Neural crest cell (in vitro differentiated cells): ENCODE results near the gene GAS1. TPM values are rescaled to one million over a fixed set of nuclear protein-coding genes. Genes with fewer than 3 reads are reported as not detected.

ENCODE experiments used
- DNase-seq: peaks from one replicate; pipeline ENCODE4 v3.0.0; 2021; ENCODE audit warnings: low read depth, mixed read lengths, low spot score
- H3K27ac Mint-ChIP-seq: one replicate; pipeline ENCODE4 v1.8.0; 2021; ENCODE audit warnings: mild to moderate bottlenecking, mixed read lengths; ENCODE audit not compliant: unreplicated experiment
- H3K27me3 Mint-ChIP-seq: 2 replicates; pipeline ENCODE4 v1.8.0; 2021; ENCODE audit warnings: low read depth, mild to moderate bottlenecking, mixed read lengths
- H3K36me3 Mint-ChIP-seq: 2 replicates; pipeline ENCODE4 v1.8.0; 2021; ENCODE audit warnings: low read depth, mild to moderate bottlenecking, mixed read lengths
- H3K4me1 Mint-ChIP-seq: 2 replicates; pipeline ENCODE4 v1.8.0; 2021; ENCODE audit warnings: mixed read lengths
- H3K4me3 Mint-ChIP-seq: one replicate; pipeline ENCODE4 v1.8.0; 2021; ENCODE audit warnings: mild to moderate bottlenecking, mixed read lengths
- H3K9me3 Mint-ChIP-seq: 2 replicates; pipeline ENCODE4 v1.8.0; 2021; ENCODE audit warnings: mixed read lengths
- total RNA-seq: library from RNA; stranded (reverse); gene quantifications from 2 replicates; pipeline ENCODE4 v1.2.1, GENCODE V29; 2021
- TF ChIP-seq, protein P1 (sequence below): fragments of 200-600 bp; sonication (generic); conservative IDR thresholded peaks from 2 replicates; pipeline ENCODE4 v1.5.0; 2021; ENCODE audit warnings: antibody characterized with exemption, mild to moderate bottlenecking

GAS1 gene
- total RNA-seq, 1 donor from 2014 or later: 24.6 TPM

DNA sequence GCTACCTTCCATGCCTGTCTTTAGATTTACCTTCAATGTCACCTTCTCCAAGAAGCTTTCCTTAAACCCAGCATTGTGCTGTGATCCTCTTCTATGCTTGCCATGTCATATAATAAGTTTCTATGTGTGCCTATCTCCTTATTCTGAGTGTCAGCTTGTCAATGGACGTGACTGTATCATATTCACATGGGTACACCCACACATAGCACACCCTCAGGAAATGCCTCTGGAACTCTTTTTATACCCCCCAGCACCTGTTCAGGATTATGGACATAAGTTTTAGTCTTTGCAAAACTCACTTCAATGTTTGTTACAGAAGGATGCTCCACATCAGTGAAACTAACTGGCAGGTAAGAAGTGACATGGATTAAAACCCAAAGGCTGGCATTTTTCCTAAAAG lies 7.4 kb downstream of the GAS1 start:
- no peak for DNase-seq
- H3K27ac Mint-ChIP-seq: no peak overlapping the region
- H3K4me3 Mint-ChIP-seq: no peak overlapping the region
- peaks cover 56% of the 10 kb centered on the region for H3K4me1 Mint-ChIP-seq
- no peaks in the 10 kb centered on the region for H3K36me3 Mint-ChIP-seq
- H3K9me3 Mint-ChIP-seq: no peaks in the 10 kb centered on the region
- H3K27me3 Mint-ChIP-seq: peaks cover 15% of the 10 kb centered on the region
- TF ChIP-seq, protein P1, sequence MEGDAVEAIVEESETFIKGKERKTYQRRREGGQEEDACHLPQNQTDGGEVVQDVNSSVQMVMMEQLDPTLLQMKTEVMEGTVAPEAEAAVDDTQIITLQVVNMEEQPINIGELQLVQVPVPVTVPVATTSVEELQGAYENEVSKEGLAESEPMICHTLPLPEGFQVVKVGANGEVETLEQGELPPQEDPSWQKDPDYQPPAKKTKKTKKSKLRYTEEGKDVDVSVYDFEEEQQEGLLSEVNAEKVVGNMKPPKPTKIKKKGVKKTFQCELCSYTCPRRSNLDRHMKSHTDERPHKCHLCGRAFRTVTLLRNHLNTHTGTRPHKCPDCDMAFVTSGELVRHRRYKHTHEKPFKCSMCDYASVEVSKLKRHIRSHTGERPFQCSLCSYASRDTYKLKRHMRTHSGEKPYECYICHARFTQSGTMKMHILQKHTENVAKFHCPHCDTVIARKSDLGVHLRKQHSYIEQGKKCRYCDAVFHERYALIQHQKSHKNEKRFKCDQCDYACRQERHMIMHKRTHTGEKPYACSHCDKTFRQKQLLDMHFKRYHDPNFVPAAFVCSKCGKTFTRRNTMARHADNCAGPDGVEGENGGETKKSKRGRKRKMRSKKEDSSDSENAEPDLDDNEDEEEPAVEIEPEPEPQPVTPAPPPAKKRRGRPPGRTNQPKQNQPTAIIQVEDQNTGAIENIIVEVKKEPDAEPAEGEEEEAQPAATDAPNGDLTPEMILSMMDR: no peak

DNA sequence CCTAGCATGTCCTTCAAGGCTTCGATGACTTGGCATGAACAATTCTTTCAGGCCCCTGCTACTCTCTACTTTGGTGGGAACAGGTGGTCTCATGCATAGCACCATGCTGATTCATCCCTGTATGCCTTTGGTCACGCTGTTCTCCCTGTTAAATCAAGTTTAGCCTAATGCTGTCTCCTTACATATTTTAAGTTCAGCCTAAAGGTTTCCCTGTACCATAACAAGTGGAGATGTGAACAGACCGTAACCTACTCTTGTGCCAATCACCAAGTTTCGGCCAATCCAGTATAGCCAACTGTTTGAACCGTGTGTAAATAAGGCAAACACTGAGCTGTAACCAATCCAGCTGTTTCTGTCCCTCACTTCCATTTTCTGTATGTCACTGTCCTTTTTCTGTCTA lies 8.0 kb downstream of the GAS1 start:
- DNase-seq: no peak
- Mint-ChIP-seq H3K27ac (no peak overlapping the region), H3K4me1 (peaks cover 51% of the 10 kb centered on the region), H3K9me3 (no peaks in the 10 kb centered on the region), H3K36me3 (no peaks in the 10 kb centered on the region), H3K4me3 (no peak overlapping the region), H3K27me3 (peaks cover 15% of the 10 kb centered on the region)
- TF ChIP-seq, protein P1: no peak

DNA sequence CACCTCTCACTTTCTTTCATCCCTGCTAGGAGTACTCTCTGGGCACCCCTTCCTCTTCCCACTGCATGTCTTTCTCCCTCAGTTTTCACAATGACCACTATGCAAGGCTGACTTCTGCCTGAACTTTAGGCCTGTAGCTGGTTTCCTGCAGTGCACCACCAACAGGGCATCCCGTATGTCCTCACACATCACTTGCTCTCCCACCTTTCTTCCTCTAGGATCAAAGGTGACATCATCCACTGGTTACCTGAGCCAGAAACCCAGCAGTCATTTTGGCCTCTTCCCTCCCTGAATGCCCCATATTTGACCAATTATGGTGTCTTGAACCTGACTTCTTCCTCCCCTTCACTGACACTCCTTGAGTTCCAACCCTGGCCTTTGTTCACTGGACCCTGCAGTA lies 8.5 kb downstream of the GAS1 start:
- peaks cover 13% of the 10 kb centered on the region for H3K27me3 Mint-ChIP-seq
- no peak overlapping the region for H3K27ac Mint-ChIP-seq
- H3K4me1 Mint-ChIP-seq: peaks cover 46% of the 10 kb centered on the region
- H3K9me3 Mint-ChIP-seq: no peaks in the 10 kb centered on the region
- no peak for DNase-seq
- H3K4me3 Mint-ChIP-seq: no peak overlapping the region
- TF ChIP-seq, protein P1: no peak
- no peaks in the 10 kb centered on the region for H3K36me3 Mint-ChIP-seq

DNA sequence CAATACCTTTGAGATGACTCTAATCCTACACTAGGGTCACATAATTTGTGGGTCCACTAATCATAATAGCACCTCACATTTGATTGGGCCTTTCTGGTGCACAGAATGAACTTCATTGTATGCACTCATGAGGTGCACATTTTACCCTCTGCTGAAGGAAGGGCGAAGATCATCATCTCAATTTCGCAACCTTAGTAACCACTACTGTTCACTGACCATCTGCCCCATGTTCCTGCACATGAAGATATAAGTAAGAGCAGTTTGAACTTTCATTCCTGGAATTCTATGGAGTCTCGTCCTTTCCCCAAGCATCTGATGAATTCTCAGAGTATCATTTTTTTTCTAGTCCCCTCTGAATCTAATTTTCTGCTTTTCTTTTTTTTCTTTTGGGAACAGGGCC lies 21.2 kb downstream of the GAS1 start:
- no peaks in the 10 kb centered on the region for H3K27me3 Mint-ChIP-seq
- TF ChIP-seq, protein P1: no peak
- DNase-seq: no peak
- H3K4me3 Mint-ChIP-seq: no peak overlapping the region
- H3K36me3 Mint-ChIP-seq: peaks cover 4% of the 10 kb centered on the region
- peaks cover 7% of the 10 kb centered on the region for H3K4me1 Mint-ChIP-seq
- H3K9me3 Mint-ChIP-seq: peaks cover 7% of the 10 kb centered on the region
- H3K27ac Mint-ChIP-seq: no peak overlapping the region

DNA sequence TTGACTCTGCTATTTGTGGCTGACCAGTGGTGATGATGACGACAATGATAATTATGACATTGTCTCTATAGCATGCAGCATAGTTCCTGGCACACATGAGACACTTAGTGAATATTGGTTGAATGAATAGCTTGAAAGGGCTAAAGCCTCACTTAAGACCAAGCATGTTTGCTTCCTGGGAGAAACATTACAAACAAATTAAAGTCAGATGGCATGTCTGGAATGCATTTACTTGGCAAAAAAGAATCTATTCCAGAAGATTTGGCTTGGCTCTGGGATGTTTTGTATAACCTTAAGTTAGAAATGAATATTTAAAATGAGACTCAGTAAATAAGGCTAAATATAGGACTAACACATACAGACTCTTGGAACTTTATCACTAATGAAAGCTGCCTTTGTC lies 21.6 kb downstream of the GAS1 start:
- Mint-ChIP-seq H3K4me1 (peaks cover 7% of the 10 kb centered on the region), H3K36me3 (peaks cover 4% of the 10 kb centered on the region), H3K9me3 (peaks cover 4% of the 10 kb centered on the region), H3K27ac (no peak overlapping the region), H3K4me3 (no peak overlapping the region), H3K27me3 (no peaks in the 10 kb centered on the region)
- TF ChIP-seq, protein P1: no peak
- DNase-seq: no peak

DNA sequence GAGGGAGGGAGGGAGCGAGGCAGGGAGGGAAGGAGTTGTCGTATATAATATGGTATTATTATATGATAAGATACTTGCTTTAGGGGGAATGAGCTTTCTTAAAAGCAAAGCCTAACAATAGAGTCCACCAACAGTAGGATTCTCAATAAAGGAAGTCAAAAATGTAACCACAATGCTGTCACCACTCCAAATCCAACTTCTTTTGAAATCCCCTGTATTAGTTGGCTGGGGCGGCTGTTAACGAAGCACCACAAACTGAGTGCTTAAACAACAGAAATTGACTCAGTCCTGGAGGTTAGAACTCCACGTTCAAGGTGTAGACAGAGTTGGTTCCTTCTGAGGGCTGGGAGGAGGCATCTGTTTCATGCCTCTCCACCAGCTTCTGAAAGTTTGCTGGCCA lies 23.1 kb downstream of the GAS1 start:
- no peaks in the 10 kb centered on the region for H3K27me3 Mint-ChIP-seq
- peaks cover 7% of the 10 kb centered on the region for H3K4me1 Mint-ChIP-seq
- H3K27ac Mint-ChIP-seq: no peak overlapping the region
- no peaks in the 10 kb centered on the region for H3K36me3 Mint-ChIP-seq
- TF ChIP-seq, protein P1: no peak
- no peak for DNase-seq
- no peaks in the 10 kb centered on the region for H3K9me3 Mint-ChIP-seq
- H3K4me3 Mint-ChIP-seq: no peak overlapping the region
